Lung (tissue), 12 donors: ENCODE results near the gene GRID1. TPM values are rescaled to one million over a fixed set of nuclear protein-coding genes. Genes with fewer than 3 reads are reported as not detected.

Experiments used
- ATAC-seq: fragments of 200-7000 bp; cut with Tn5 transposase; one replicate; pipeline ENCODE4 v1.9.1; 2020; ENCODE audit warnings: moderate number of reproducible peaks; ENCODE audit not compliant: insufficient read depth, low FRiP score
- DNase-seq, 3 donors: peaks; one replicate each; pipeline ENCODE4 v3.0.0-alpha.2; 2013 to 2017
- H3K27ac ChIP-seq, 2 donors: one replicate each; pipeline ENCODE4 v1.5.1; 2013; ENCODE audit warnings: mild to moderate bottlenecking in 2 of 2, moderate library complexity in 2 of 2, control low read depth in 1 of 2, inconsistent platforms in 1 of 2, low read depth in 1 of 2, low read length in 1 of 2
- H3K27me3 ChIP-seq, 3 donors: one replicate each; pipeline ENCODE4 v1.5.1; 2013; ENCODE audit warnings: low read length in 2 of 3; ENCODE audit not compliant: control insufficient read depth in 3 of 3, insufficient read depth in 3 of 3
- H3K36me3 ChIP-seq, 4 donors: one replicate each; pipeline ENCODE4 v1.5.1; 2013; ENCODE audit warnings: low read length in 4 of 4, mild to moderate bottlenecking in 1 of 4, moderate library complexity in 1 of 4; ENCODE audit not compliant: control insufficient read depth in 4 of 4, insufficient read depth in 4 of 4
- H3K4me1 ChIP-seq, 5 donors: one replicate each; pipeline ENCODE4 v1.5.1; 2013; ENCODE audit warnings: low read length in 5 of 5, mild to moderate bottlenecking in 2 of 5, moderate library complexity in 1 of 5; ENCODE audit not compliant: control insufficient read depth in 5 of 5, insufficient read depth in 5 of 5
- H3K4me3 ChIP-seq: one replicate; pipeline ENCODE4 v1.5.1; 2013; ENCODE audit warnings: mild to moderate bottlenecking, control low read depth, moderate library complexity
- H3K9ac ChIP-seq, 2 donors: one replicate each; pipeline ENCODE4 v1.5.1; 2013; ENCODE audit warnings: low read length in 2 of 2, control low read depth in 1 of 2; ENCODE audit not compliant: insufficient read depth in 1 of 2
- H3K9me3 ChIP-seq, 4 donors: one replicate each; pipeline ENCODE4 v1.5.1; 2013; ENCODE audit warnings: low read length in 3 of 4, mild to moderate bottlenecking in 1 of 4, moderate library complexity in 1 of 4; ENCODE audit not compliant: control insufficient read depth in 4 of 4, insufficient read depth in 3 of 4
- CTCF ChIP-seq: IDR thresholded peaks from 2 replicates; pipeline ENCODE4 v1.5.1; 2012; ENCODE audit warnings: mild to moderate bottlenecking; ENCODE audit errors: control extremely low read depth, extremely low read depth
- WGBS, 2 donors: extraction: QIAGEN DNeasy Blood & Tissue Kit; methylation state at CpG; one replicate each; pipeline ENCODE4 v1.1.7; 2013; 5-methylcytosine and 5-hydroxymethylcytosine counted together
- polyA plus RNA-seq, 2 donors: library from polyadenylated mRNA; stranded (reverse); fragments of 200-250 nt; gene quantifications; one replicate each; pipeline ENCODE4 v1.2.1, GENCODE V29; 2013
- total RNA-seq, 2 donors: library from RNA; depleted of rRNA in 1 of 2; stranded (reverse); fragments of >200 nt in 1 of 2; gene quantifications; one replicate each; pipeline ENCODE4 v1.2.1, GENCODE V29; 2014 to 2021
- donor health status: control.
- donor health status: control.
- donor health status: Bipolar disorder and iron deficiency.
- donor health status: healthy.
- donor health status: DM: yes; HTN: yes; CAD: no.

The GRID1 gene
- total and polyA plus RNA-seq, 4 donors: 1.1 to 3.6 (median 2.2) TPM

GRCh38 chr10:86068231-86069054 is 298.2 kb downstream of the GRID1 start:
- no peak for TF ChIP-seq CTCF

GRCh38 chr10:86067436-86068050 is 299.1 kb downstream of the GRID1 start:
- TF ChIP-seq CTCF: no peak
- H3K9me3 ChIP-seq: no peaks in the 10 kb centered on the region
- H3K27ac ChIP-seq: no peak overlapping the region
- DNase-seq (no peak), ATAC-seq (no peak)
- H3K4me1 ChIP-seq: no peaks in the 10 kb centered on the region
- H3K27me3 ChIP-seq: no peaks in the 10 kb centered on the region
- no peaks in the 10 kb centered on the region for H3K36me3 ChIP-seq
- no peak overlapping the region for H3K4me3 ChIP-seq
- no peak overlapping the region for H3K9ac ChIP-seq
- 79 to 83% methylated on average over 5 of the region's 5 CpGs for WGBS, 2 donors

More at GRCh38 chr10:86068231-86069054, 298.2 kb downstream of the GRID1 start:
- Histone ChIP-seq H3K27me3 (no peaks in the 10 kb centered on the region), H3K9ac (no peak overlapping the region), H3K4me1 (no peaks in the 10 kb centered on the region), H3K36me3 (no peaks in the 10 kb centered on the region), H3K4me3 (no peak overlapping the region), H3K9me3 (no peaks in the 10 kb centered on the region), H3K27ac (no peak overlapping the region)
- 82 to 83% methylated on average over 10 of the region's 10 CpGs for WGBS, 2 donors
- ATAC-seq (no peak), DNase-seq (no peak)

GRCh38 chr10:86066696-86067095 is 299.9 kb downstream of the GRID1 start:
- 85 to 86% methylated on average over 8 of the region's 8 CpGs for WGBS, 2 donors
- no peak for ATAC-seq

More at GRCh38 chr10:86066696-86067095, 299.9 kb downstream of the GRID1 start:
- Histone ChIP-seq H3K27ac (no peak overlapping the region), H3K4me3 (no peak overlapping the region), H3K4me1 (no peaks in the 10 kb centered on the region), H3K9me3 (no peaks in the 10 kb centered on the region), H3K36me3 (no peaks in the 10 kb centered on the region), H3K9ac (no peak overlapping the region), H3K27me3 (no peaks in the 10 kb centered on the region)
- TF ChIP-seq CTCF: no peak
- no peak for DNase-seq
